OCI-LY7 (cell line): ENCODE data around the gene ADGRF4. TPM values are rescaled to one million over a fixed set of nuclear protein-coding genes. Genes with fewer than 3 reads are reported as not detected.

Source experiments
- BruUV-seq: library from RNA; stranded (reverse); fragments of 400-500 nt; replicated peaks from 2 replicates; lab custom pipeline; 2021; lab: Mats Ljungman, UMichigan
- CTCF ChIA-PET: fragments of 300-600 bp; sonication (Branson Sonifier 250); formaldehyde crosslinking; loops from one replicate; lab custom pipeline; 2022; ENCODE audit warnings: antibody characterized with exemption; ENCODE audit not compliant: unreplicated experiment; lab: Charles Lee
- POLR2A ChIA-PET: fragments of 300-600 bp; sonication (Branson Sonifier 250); formaldehyde crosslinking; loops from one replicate; lab custom pipeline; 2022; ENCODE audit warnings: antibody characterized with exemption; lab: Charles Lee
- DNase-seq: peaks from one replicate; pipeline ENCODE4 v3.0.0-alpha.2; 2015; ENCODE audit warnings: low spot score
- H2AFZ ChIP-seq: fragments of 200-600 bp; sonication (generic), shearing (Covaris generic); 2 replicates; pipeline ENCODE4 v1.6.1; 2014; ENCODE audit warnings: mild to moderate bottlenecking, antibody characterized with exemption, low read length, moderate library complexity
- H3K27ac ChIP-seq: fragments of 200-600 bp; sonication (generic); 2 replicates; pipeline ENCODE4 v1.5.1; 2014; ENCODE audit warnings: mixed run types, low read depth, mild to moderate bottlenecking, moderate library complexity, low read length, inconsistent platforms; ENCODE audit not compliant: poor library complexity, severe bottlenecking
- H3K36me3 ChIP-seq: fragments of 200-600 bp; sonication (generic); 2 replicates; pipeline ENCODE4 v1.6.1; 2014; ENCODE audit warnings: mild to moderate bottlenecking, antibody characterized with exemption, low read length, moderate library complexity, mixed read lengths; ENCODE audit not compliant: insufficient read depth
- H3K4me1 ChIP-seq: fragments of 200-600 bp; sonication (generic); 2 replicates; pipeline ENCODE4 v1.5.1; 2014; ENCODE audit warnings: mild to moderate bottlenecking, low read length; ENCODE audit not compliant: insufficient read depth, poor library complexity, severe bottlenecking
- H3K4me2 ChIP-seq: fragments of 200-600 bp; sonication (generic); 2 replicates; pipeline ENCODE4 v1.6.1; 2014; ENCODE audit warnings: mild to moderate bottlenecking, low read length
- H3K4me3 ChIP-seq: fragments of 200-600 bp; sonication (generic); 2 replicates; pipeline ENCODE4 v1.5.1; 2014; ENCODE audit warnings: mild to moderate bottlenecking, low read depth, low read length; ENCODE audit not compliant: poor library complexity, severe bottlenecking
- H3K79me2 ChIP-seq: fragments of 200-600 bp; sonication (generic); 2 replicates; pipeline ENCODE4 v1.6.1; 2016; ENCODE audit warnings: low read depth, mild to moderate bottlenecking, low read length, moderate library complexity, mixed read lengths; ENCODE audit not compliant: insufficient read depth
- H3K9me2 ChIP-seq: fragments of 200-600 bp; sonication (generic); 2 replicates; pipeline ENCODE4 v1.6.1; 2016; ENCODE audit warnings: mild to moderate bottlenecking, low read length, mixed read lengths; ENCODE audit not compliant: insufficient read depth
- H3K9me3 ChIP-seq: fragments of 200-600 bp; sonication (generic); 2 replicates; pipeline ENCODE4 v1.6.1; 2014; ENCODE audit warnings: mild to moderate bottlenecking, mixed run types, low read length, mixed read lengths
- H4K20me1 ChIP-seq: fragments of 200-600 bp; sonication (generic); 2 replicates; pipeline ENCODE4 v1.6.1; 2014; ENCODE audit warnings: mild to moderate bottlenecking, antibody characterized with exemption, low read length, moderate library complexity, mixed read lengths; ENCODE audit not compliant: insufficient read depth
- CTCF ChIP-seq: fragments of 200-600 bp; sonication (generic); conservative IDR thresholded peaks from 2 replicates; pipeline ENCODE4 v1.5.1; 2014; ENCODE audit warnings: mild to moderate bottlenecking, antibody characterized with exemption, low read length, moderate library complexity, mixed read lengths
- EZH2phosphoT487 ChIP-seq: fragments of 200-600 bp; sonication (generic); IDR thresholded peaks from 2 replicates; pipeline ENCODE4 v1.6.1; 2018; ENCODE audit warnings: low read depth, borderline replicate concordance, mild to moderate bottlenecking, mixed run types, antibody characterized with exemption, low read length, moderate library complexity, mixed read lengths
- intact Hi-C: fragments of 100-400 bp; cut with micrococcal nuclease; formaldehyde crosslinking; loops from one replicate; pipeline ENCODE4 v1.10.0; 2022; ENCODE audit not compliant: unreplicated experiment
- total RNA-seq, 2 experiments: library from RNA; depleted of rRNA in 1 of 2; stranded (reverse); fragments of >200 nt in 1 of 2; shearing (Covaris generic) in 1 of 2; gene quantifications; 2 replicates each; pipeline ENCODE4 v1.2.3, GENCODE V29; 2014 to 2022

The ADGRF4 gene
- total RNA-seq, 2 experiments from 2014 or later: not detected

- TF ChIP-seq CTCF (no peak), EZH2phosphoT487 (no peak)
- Histone ChIP-seq H3K4me2 (no peak overlapping the region), H3K9me2 (no peaks in the 10 kb centered on the region), H2AFZ (peak overlapping the region; percentile 19; the same call in 1 of the 2 replicates), H3K79me2 (no peaks in the 10 kb centered on the region), H3K4me3 (no peak overlapping the region), H3K4me1 (peaks cover 6% of the 10 kb centered on the region), H4K20me1 (no peaks in the 10 kb centered on the region), H3K27ac (no peak overlapping the region), H3K9me3 (no peaks in the 10 kb centered on the region), H3K36me3 (no peaks in the 10 kb centered on the region)
- no TSS peak for BruUV-seq
- ChIA-PET CTCF (no interaction called here), POLR2A (no interaction called here)
- intact Hi-C loops: no loop called here
- no peak for DNase-seq
These were observed 46.9 kb upstream of the ADGRF4 start for GRCh38 chr6:47651505-47651944.

DNA sequence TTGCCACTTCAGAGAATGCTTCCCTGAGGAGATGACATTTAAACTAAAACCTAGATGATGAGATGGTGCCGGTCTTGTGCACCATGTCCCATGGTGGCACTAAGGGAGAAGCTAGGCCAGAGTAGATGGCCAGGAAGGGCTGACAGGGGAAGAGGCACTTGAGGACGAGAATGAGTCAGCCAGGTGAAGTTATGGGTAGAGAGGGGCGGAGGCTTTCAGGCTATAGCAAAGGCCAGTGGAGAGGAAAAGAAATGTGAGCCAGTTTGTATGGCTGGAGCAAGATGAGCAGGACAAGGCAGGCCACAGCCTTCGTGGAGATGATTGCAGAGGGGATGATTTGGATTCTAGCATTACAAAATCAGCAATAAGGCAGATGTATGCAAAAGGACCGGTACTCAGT, 44.7 kb upstream of the ADGRF4 start:
- Histone ChIP-seq H2AFZ (no peak overlapping the region), H3K9me3 (no peaks in the 10 kb centered on the region), H3K79me2 (no peaks in the 10 kb centered on the region), H4K20me1 (no peaks in the 10 kb centered on the region), H3K4me2 (no peak overlapping the region), H3K9me2 (no peaks in the 10 kb centered on the region), H3K36me3 (no peaks in the 10 kb centered on the region), H3K27ac (no peak overlapping the region), H3K4me3 (no peak overlapping the region), H3K4me1 (peaks cover 6% of the 10 kb centered on the region)
- ChIA-PET CTCF (no interaction called here), POLR2A (interaction anchor here (0.7 to 1.6 kb wide), 2 partner anchors 10 to 23 kb away, joined by 3 to 5 read pairs; no protein-coding TSS in a partner anchor)
- intact Hi-C loops: no loop called here
- no peak for DNase-seq
- BruUV-seq: no TSS peak
- TF ChIP-seq CTCF (no peak), EZH2phosphoT487 (no peak)

- Histone ChIP-seq H3K36me3 (no peaks in the 10 kb centered on the region), H3K27ac (no peak overlapping the region), H3K9me2 (no peaks in the 10 kb centered on the region), H4K20me1 (no peaks in the 10 kb centered on the region), H3K4me2 (no peak overlapping the region), H3K79me2 (no peaks in the 10 kb centered on the region), H3K9me3 (no peaks in the 10 kb centered on the region), H3K4me1 (peaks cover 6% of the 10 kb centered on the region), H2AFZ (no peak overlapping the region), H3K4me3 (no peak overlapping the region)
- POLR2A ChIA-PET: no interaction called here
- CTCF ChIA-PET: no interaction called here
- DNase-seq: no peak
- intact Hi-C loops: no loop called here
- TF ChIP-seq CTCF (no peak), EZH2phosphoT487 (no peak)
- no TSS peak for BruUV-seq
These were observed 44.1 kb upstream of the ADGRF4 start for GRCh38 chr6:47654255-47654654.
